Breast epithelium (tissue), 3 donors: Measurements from ENCODE around the gene MICAL2.

Source experiments
- POLR2A ChIP-seq: fragments of 450-650 bp; IDR thresholded peaks from one replicate; pipeline ENCODE4 v1.6.1; 2016; ENCODE audit warnings: antibody characterized with exemption, mild to moderate bottlenecking, moderate library complexity
- POLR2AphosphoS5 ChIP-seq, 3 donors: sonication (generic); formaldehyde crosslinking; IDR thresholded peaks; one replicate each; pipeline ENCODE4 v1.6.1; 2017; ENCODE audit warnings: antibody characterized with exemption in 3 of 3
- TF ChIP-seq, protein P1 (sequence below), 3 donors: fragments of 450-650 bp; IDR thresholded peaks; one replicate each; pipeline ENCODE4 v1.5.1; 2016 to 2017; ENCODE audit warnings: antibody characterized with exemption in 3 of 3, mild to moderate bottlenecking in 3 of 3, moderate library complexity in 3 of 3

GRCh38 chr11:12290477-12290922 is 180.1 kb downstream of the MICAL2 start:
- TF ChIP-seq POLR2A (no peak), POLR2AphosphoS5 (IDR thresholded peaks at IDR 0.05) (no peak)
- TF ChIP-seq, protein P1, sequence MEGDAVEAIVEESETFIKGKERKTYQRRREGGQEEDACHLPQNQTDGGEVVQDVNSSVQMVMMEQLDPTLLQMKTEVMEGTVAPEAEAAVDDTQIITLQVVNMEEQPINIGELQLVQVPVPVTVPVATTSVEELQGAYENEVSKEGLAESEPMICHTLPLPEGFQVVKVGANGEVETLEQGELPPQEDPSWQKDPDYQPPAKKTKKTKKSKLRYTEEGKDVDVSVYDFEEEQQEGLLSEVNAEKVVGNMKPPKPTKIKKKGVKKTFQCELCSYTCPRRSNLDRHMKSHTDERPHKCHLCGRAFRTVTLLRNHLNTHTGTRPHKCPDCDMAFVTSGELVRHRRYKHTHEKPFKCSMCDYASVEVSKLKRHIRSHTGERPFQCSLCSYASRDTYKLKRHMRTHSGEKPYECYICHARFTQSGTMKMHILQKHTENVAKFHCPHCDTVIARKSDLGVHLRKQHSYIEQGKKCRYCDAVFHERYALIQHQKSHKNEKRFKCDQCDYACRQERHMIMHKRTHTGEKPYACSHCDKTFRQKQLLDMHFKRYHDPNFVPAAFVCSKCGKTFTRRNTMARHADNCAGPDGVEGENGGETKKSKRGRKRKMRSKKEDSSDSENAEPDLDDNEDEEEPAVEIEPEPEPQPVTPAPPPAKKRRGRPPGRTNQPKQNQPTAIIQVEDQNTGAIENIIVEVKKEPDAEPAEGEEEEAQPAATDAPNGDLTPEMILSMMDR (IDR thresholded peaks at IDR 0.05), result no peak
